Sigmoid colon (tissue), 7 donors: ENCODE measurements around the gene CST9. TPM values are rescaled to one million over a fixed set of nuclear protein-coding genes. Genes with fewer than 3 reads are reported as not detected.
A peak's percentile ranks its signal among the peaks of the same experiment; 100 is the strongest.

Experiments used
- DNase-seq: peaks from one replicate; pipeline ENCODE4 v3.0.0-alpha.2; 2019
- H3K27ac ChIP-seq, 4 donors: fragments of 200-600 bp; sonication (generic); one replicate each; pipeline ENCODE4 v1.5.1; 2016 to 2019; ENCODE audit warnings: mild to moderate bottlenecking in 1 of 4
- H3K27me3 ChIP-seq, 3 donors: fragments of 200-600 bp; sonication (generic); one replicate each; pipeline ENCODE4 v1.5.1; 2019; ENCODE audit warnings: mild to moderate bottlenecking in 1 of 3
- H3K36me3 ChIP-seq, 4 donors: fragments of 200-600 bp; sonication (generic); one replicate each; pipeline ENCODE4 v1.5.1; 2016 to 2019
- H3K4me1 ChIP-seq, 4 donors: fragments of 200-600 bp; sonication (generic); one replicate each; pipeline ENCODE4 v1.5.1; 2017 to 2019
- H3K4me3 ChIP-seq, 4 donors: fragments of 200-600 bp; sonication (generic); one replicate each; pipeline ENCODE4 v1.5.1; 2017 to 2019; ENCODE audit warnings: mild to moderate bottlenecking in 2 of 4, moderate library complexity in 1 of 4
- H3K9me3 ChIP-seq, 4 donors: fragments of 200-600 bp in 3 of 4; sonication (generic) in 3 of 4; one replicate each; pipeline versions ENCODE4 v1.5.1 to v1.6.1; 2013 to 2019
- EP300 ChIP-seq, 4 donors: sonication (generic); formaldehyde crosslinking; IDR thresholded peaks; one replicate each; pipeline ENCODE4 v1.6.1; 2017; ENCODE audit warnings: antibody characterized with exemption in 4 of 4
- POLR2A ChIP-seq, 2 donors: fragments of 450-650 bp; IDR thresholded peaks; one replicate each; pipeline ENCODE4 v1.6.1; 2016; ENCODE audit warnings: antibody characterized with exemption in 2 of 2, mild to moderate bottlenecking in 2 of 2, moderate library complexity in 2 of 2
- POLR2AphosphoS5 ChIP-seq, 4 donors: sonication (generic); formaldehyde crosslinking; IDR thresholded peaks; one replicate each; pipeline ENCODE4 v1.6.1; 2017; ENCODE audit warnings: antibody characterized with exemption in 4 of 4
- WGBS, 2 donors: extraction: QIAGEN DNeasy Blood & Tissue Kit; methylation state at CpG; one replicate each; pipeline ENCODE4 v1.1.7; 2013; 5-methylcytosine and 5-hydroxymethylcytosine counted together
- intact Hi-C: fragments of 100-400 bp; cut with DNase I; formaldehyde crosslinking; loops from one replicate; pipeline ENCODE4 v1.15.1; 2023
- polyA plus RNA-seq, 3 donors: library from polyadenylated mRNA; stranded (reverse); fragments of 200-250 nt; gene quantifications; one replicate each; pipeline ENCODE4 v1.2.3, GENCODE V29; 2013
- total RNA-seq, 4 donors: library from RNA; depleted of rRNA; stranded (reverse); fragments of >200 nt; gene quantifications; one replicate each; pipeline ENCODE4 v1.1.0, GENCODE V29; 2016
- TF ChIP-seq, protein P1 (sequence below), 4 experiments: fragments of 450-650 bp in 3 of 4; fragments of 200-600 bp in 1 of 4; IDR thresholded peaks; one replicate each; pipeline ENCODE4 v1.5.1; 2016 to 2019; ENCODE audit warnings: antibody characterized with exemption in 4 of 4, mild to moderate bottlenecking in 3 of 4, moderate library complexity in 2 of 4
- donor health status: healthy with polysubstance abuse.
- donor health status: Bipolar disorder and iron deficiency.
- donor health status: healthy.

Gene CST9
- total and polyA plus RNA-seq, 7 donors: not detected

DNA sequence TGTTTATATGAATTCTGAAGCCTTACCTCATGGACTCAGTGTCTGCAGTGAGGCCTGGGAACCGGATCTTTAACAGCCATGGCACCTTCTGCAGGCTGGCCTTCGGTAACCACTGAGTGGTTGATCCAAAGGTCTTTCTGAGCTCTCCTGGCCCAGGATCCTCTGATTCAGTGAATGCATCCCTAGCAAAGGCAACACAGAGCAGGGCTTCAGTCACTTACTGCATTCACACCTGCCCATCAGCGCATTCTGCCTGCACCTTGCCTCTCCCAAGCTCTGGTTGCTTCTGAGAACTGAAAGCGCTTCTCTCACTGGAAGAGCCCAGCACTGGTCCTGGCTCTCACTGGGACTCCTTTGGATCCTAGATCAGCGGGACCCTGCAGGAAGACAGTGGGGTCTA lies 8.4 kb upstream of the CST9 start:
- Histone ChIP-seq H3K4me1 (peaks cover 0 to 35% (median 24%) of the 10 kb centered on the region in 4 donors), H3K27me3 (no peaks in the 10 kb centered on the region), H3K36me3 (no peaks in the 10 kb centered on the region), H3K4me3 (no peak overlapping the region), H3K27ac (peak overlapping the region; percentile 47 to 70 (median 64)), H3K9me3 (no peaks in the 10 kb centered on the region)
- intact Hi-C loops: no loop called here
- TF ChIP-seq, protein P1, sequence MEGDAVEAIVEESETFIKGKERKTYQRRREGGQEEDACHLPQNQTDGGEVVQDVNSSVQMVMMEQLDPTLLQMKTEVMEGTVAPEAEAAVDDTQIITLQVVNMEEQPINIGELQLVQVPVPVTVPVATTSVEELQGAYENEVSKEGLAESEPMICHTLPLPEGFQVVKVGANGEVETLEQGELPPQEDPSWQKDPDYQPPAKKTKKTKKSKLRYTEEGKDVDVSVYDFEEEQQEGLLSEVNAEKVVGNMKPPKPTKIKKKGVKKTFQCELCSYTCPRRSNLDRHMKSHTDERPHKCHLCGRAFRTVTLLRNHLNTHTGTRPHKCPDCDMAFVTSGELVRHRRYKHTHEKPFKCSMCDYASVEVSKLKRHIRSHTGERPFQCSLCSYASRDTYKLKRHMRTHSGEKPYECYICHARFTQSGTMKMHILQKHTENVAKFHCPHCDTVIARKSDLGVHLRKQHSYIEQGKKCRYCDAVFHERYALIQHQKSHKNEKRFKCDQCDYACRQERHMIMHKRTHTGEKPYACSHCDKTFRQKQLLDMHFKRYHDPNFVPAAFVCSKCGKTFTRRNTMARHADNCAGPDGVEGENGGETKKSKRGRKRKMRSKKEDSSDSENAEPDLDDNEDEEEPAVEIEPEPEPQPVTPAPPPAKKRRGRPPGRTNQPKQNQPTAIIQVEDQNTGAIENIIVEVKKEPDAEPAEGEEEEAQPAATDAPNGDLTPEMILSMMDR (IDR thresholded peaks at IDR 0.05): no peak
- TF ChIP-seq POLR2A (IDR thresholded peaks at IDR 0.05): no peak
- TF ChIP-seq POLR2AphosphoS5 (IDR thresholded peaks at IDR 0.05): no peak
- no peak for TF ChIP-seq EP300 (IDR thresholded peaks at IDR 0.05)
- 88 to 90% methylated on average over 5 of the region's 5 CpGs for WGBS, 2 donors
- no peak for DNase-seq

DNA sequence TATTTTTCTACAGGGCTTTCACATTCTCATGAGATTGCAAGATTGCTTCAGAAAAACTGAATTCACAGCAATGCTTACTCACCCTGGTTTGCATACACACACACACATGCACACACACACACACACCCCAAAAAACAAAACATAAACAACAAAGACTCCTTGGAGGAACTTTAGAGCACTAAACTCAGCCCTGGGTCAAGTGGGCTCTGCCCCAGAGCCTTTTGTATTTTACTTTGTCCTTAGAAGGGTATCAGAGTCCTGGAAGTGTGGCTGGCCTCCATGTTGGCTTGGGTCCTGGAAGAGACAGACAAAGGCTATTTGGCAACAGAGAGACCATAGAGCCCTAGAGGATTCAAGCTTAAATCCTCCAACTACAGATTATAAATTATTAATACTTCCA lies 8.0 kb upstream of the CST9 start:
- intact Hi-C loops: no loop called here
- no peak for DNase-seq
- Histone ChIP-seq H3K9me3 (no peaks in the 10 kb centered on the region), H3K36me3 (no peaks in the 10 kb centered on the region), H3K4me1 (peaks cover 0 to 35% (median 24%) of the 10 kb centered on the region in 4 donors), H3K27me3 (no peaks in the 10 kb centered on the region), H3K4me3 (no peak overlapping the region), H3K27ac (peak overlapping the region; percentile 47 to 70 (median 64))
- TF ChIP-seq, protein P1 (IDR thresholded peaks at IDR 0.05): no peak
- TF ChIP-seq POLR2AphosphoS5 (IDR thresholded peaks at IDR 0.05): peak in 2 of 4 donors; percentile 35 to 38
- TF ChIP-seq POLR2A (IDR thresholded peaks at IDR 0.05): no peak

DNA sequence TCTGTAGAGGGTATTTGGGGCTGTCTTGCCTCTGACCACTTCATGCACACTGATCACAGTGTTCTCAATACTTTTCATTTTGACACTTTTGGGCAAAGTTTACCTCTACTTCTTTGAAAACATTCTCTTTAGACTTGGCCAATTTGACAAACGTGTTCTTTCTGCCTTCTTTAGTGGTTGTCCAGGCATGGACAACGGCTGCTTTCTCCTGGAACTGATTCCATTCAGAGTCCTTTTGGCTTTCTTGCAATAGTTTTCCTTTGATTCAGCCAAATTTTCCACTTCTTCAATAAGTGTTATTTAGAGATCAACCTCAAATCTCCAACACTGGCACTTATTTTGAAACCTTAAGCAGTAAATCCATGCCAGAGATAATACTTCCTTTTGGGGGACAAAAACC lies 6.7 kb upstream of the CST9 start:
- TF ChIP-seq POLR2A (IDR thresholded peaks at IDR 0.05) (no peak), POLR2AphosphoS5 (IDR thresholded peaks at IDR 0.05) (no peak), EP300 (IDR thresholded peaks at IDR 0.05) (no peak)
- TF ChIP-seq, protein P1 (IDR thresholded peaks at IDR 0.05): no peak
- no peaks in the 10 kb centered on the region for H3K9me3 ChIP-seq
- H3K27me3 ChIP-seq: no peaks in the 10 kb centered on the region
- no peaks in the 10 kb centered on the region for H3K36me3 ChIP-seq
- DNase-seq: no peak
- H3K27ac ChIP-seq: peak overlapping the region; percentile 47 to 70 (median 64)
- WGBS, 2 donors: 73 to 78% methylated on average over 2 of the region's 2 CpGs
- H3K4me1 ChIP-seq: peaks cover 0 to 35% (median 24%) of the 10 kb centered on the region in 4 donors
- no peak overlapping the region for H3K4me3 ChIP-seq
- intact Hi-C loops: no loop called here

DNA sequence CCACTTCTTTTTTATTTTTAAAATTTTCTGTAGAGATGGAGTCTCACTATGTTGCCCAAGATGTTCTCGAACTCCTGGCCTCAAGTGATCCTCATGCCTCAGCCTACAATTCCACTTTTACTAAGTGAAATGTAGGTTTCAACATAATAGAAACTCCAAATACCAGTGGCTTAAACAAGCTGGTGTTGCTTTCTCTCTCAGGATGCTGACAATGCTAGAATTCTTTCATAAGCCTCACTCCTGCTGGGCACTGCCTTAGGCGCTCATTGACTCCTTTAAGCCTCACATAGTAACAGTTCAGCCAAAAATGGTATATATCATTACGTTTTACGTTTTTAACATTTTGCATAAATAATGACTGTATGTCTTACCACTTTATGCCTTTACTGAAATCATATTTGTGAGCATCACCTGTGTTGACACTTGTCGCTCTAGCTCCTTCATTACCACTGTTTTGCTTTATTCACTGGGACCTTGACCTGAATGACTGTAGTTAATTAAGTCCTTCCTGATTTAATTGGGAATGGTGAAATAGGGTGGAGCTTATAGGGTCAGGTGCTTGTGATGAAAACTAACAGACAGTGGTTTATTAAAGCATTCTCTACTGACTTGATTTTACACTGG lies 3.9 kb upstream of the CST9 start:
- intact Hi-C loops: no loop called here
- TF ChIP-seq POLR2AphosphoS5 (IDR thresholded peaks at IDR 0.05) (no peak), POLR2A (IDR thresholded peaks at IDR 0.05) (no peak), EP300 (IDR thresholded peaks at IDR 0.05) (no peak)
- TF ChIP-seq, protein P1 (IDR thresholded peaks at IDR 0.05): no peak
- Histone ChIP-seq H3K27ac (no peak overlapping the region), H3K9me3 (no peaks in the 10 kb centered on the region), H3K4me3 (no peak overlapping the region), H3K4me1 (peaks cover 0 to 42% (median 26%) of the 10 kb centered on the region in 4 donors), H3K36me3 (no peaks in the 10 kb centered on the region), H3K27me3 (no peaks in the 10 kb centered on the region)
- DNase-seq: no peak
- 92% methylated on average over 5 of the region's 5 CpGs for WGBS, 2 donors
